Epidermal melanocyte (primary cell): ENCODE results near the gene CRYBB2.
"Not testable (repeated sequence)": the region's sequence is repeated elsewhere in the genome, so short reads cannot be mapped to it uniquely, and the experiment has no call there.

Experiments used
- DNase-seq: peaks from one replicate; pipeline ENCODE4 v3.0.0; 2011; ENCODE audit warnings: low spot score; ENCODE audit not compliant: insufficient read length

The CRYBB2 gene

GRCh38 chr22:25233706-25234105 lies 14.3 kb downstream of the CRYBB2 start:
- DNase-seq: not testable (repeated sequence)

- peak; percentile 96 for DNase-seq
These were observed 16.3 kb downstream of the CRYBB2 start for GRCh38 chr22:25235547-25236290.

- no peak for DNase-seq
These were observed 17.0 kb downstream of the CRYBB2 start for GRCh38 chr22:25236417-25236816.

- no peak for DNase-seq
These were observed 18.1 kb downstream of the CRYBB2 start for GRCh38 chr22:25237503-25237902.

- not testable (repeated sequence) for DNase-seq
These were observed 18.6 kb downstream of the CRYBB2 start for GRCh38 chr22:25238058-25238457.

- not testable (repeated sequence) for DNase-seq
These were observed 35.7 kb downstream of the CRYBB2 start for GRCh38 chr22:25255169-25255568.

- not testable (repeated sequence) for DNase-seq
These were observed 48.1 kb downstream of the CRYBB2 start for GRCh38 chr22:25267567-25267966.

- DNase-seq: not testable (repeated sequence)
These were observed 49.5 kb downstream of the CRYBB2 start for GRCh38 chr22:25268902-25269301.

GRCh38 chr22:25270061-25270460 lies 50.6 kb downstream of the CRYBB2 start:
- DNase-seq: not testable (repeated sequence)

- not testable (repeated sequence) for DNase-seq
These were observed 53.8 kb downstream of the CRYBB2 start for GRCh38 chr22:25273231-25273630.

- not testable (repeated sequence) for DNase-seq
These were observed 54.5 kb downstream of the CRYBB2 start for GRCh38 chr22:25273928-25274327.

- not testable (repeated sequence) for DNase-seq
These were observed 60.7 kb downstream of the CRYBB2 start for GRCh38 chr22:25280118-25280517.
